Fibroblast of skin of right biceps (primary cell): ENCODE measurements around the gene SYNRG.
A peak's percentile ranks its signal among the peaks of the same experiment; 100 is the strongest.

Source experiments
- DNase-seq: peaks from one replicate; pipeline ENCODE4 v3.0.0-alpha.2; 2013

The SYNRG gene

GRCh38 chr17:37502009-37502936 is 106.9 kb downstream of the SYNRG start:
- DNase-seq = no peak

GRCh38 chr17:37500378-37500777 is 108.8 kb downstream of the SYNRG start:
- DNase-seq = no peak

GRCh38 chr17:37494971-37495370 is 114.2 kb downstream of the SYNRG start:
- no peak for DNase-seq

GRCh38 chr17:37494401-37494831 is 114.8 kb downstream of the SYNRG start:
- peak; percentile 20 for DNase-seq

- DNase-seq = peak; percentile 98
Observed at GRCh38 chr17:37493249-37494027, 115.8 kb downstream of the SYNRG start.

- no peak for DNase-seq
Observed at GRCh38 chr17:37492167-37492566, 117.1 kb downstream of the SYNRG start.

GRCh38 chr17:37490638-37491614 is 118.3 kb downstream of the SYNRG start:
- DNase-seq = peak; percentile 95

GRCh38 chr17:37490022-37490587 is 119.1 kb downstream of the SYNRG start:
- peak; percentile 57 for DNase-seq

- peak; percentile 88 for DNase-seq
Observed at GRCh38 chr17:37489197-37490001, 119.8 kb downstream of the SYNRG start, which contains the start of gene DUSP14. TSS of gene DUSP14 (plus strand) at chr17:37489891. CDS start at chr17:37512273, 22,382 bp downstream.

- peak; percentile 98 for DNase-seq
Observed at GRCh38 chr17:37488607-37489196, 120.5 kb downstream of the SYNRG start.

- peak; percentile 99 for DNase-seq
Observed at GRCh38 chr17:37488009-37488604, 121.1 kb downstream of the SYNRG start.

GRCh38 chr17:37485938-37486570 is 123.2 kb downstream of the SYNRG start:
- no peak for DNase-seq

- peak; percentile 91 for DNase-seq
Observed at GRCh38 chr17:37483311-37484039, 125.7 kb downstream of the SYNRG start.

GRCh38 chr17:37481001-37481665 is 128.1 kb downstream of the SYNRG start:
- DNase-seq = no peak

GRCh38 chr17:37480427-37480826 is 128.8 kb downstream of the SYNRG start:
- no peak for DNase-seq

GRCh38 chr17:37479025-37479424 is 130.2 kb downstream of the SYNRG start:
- DNase-seq = no peak

GRCh38 chr17:37478187-37478586 is 131.0 kb downstream of the SYNRG start:
- peak; percentile 64 for DNase-seq

GRCh38 chr17:37476431-37477120 is 132.6 kb downstream of the SYNRG start:
- DNase-seq = peak; percentile 61
